ENCODE data around the gene ADCY3. TPM values are rescaled to one million over a fixed set of nuclear protein-coding genes. Genes with fewer than 3 reads are reported as not detected.
A peak's percentile ranks its signal among the peaks of the same experiment; 100 is the strongest.

ADCY3 gene
- total RNA-seq, 6 experiments from 2014 or later, result 54.4 to 80.7 (median 72.0) TPM

- Mint-ChIP-seq H3K4me1 (ENCODE audit: low read depth) (peaks cover 9% of the 10 kb centered on the region), H3K27ac (no peak overlapping the region), H3K27me3 (ENCODE audit: insufficient read depth) (peaks cover 9% of the 10 kb centered on the region; the same call in 1 of the 2 replicates), H3K4me3 (no peak overlapping the region), H3K9me3 (no peaks in the 10 kb centered on the region), H3K36me3 (ENCODE audit: low read depth) (no peaks in the 10 kb centered on the region)
- no peak for TF ChIP-seq CTCF (IDR thresholded peaks at IDR 0.05)
- DNase-seq, result no peak
Observed at GRCh38 chr2:24935145-24935544, 15.1 kb upstream of the ADCY3 start.

DNA sequence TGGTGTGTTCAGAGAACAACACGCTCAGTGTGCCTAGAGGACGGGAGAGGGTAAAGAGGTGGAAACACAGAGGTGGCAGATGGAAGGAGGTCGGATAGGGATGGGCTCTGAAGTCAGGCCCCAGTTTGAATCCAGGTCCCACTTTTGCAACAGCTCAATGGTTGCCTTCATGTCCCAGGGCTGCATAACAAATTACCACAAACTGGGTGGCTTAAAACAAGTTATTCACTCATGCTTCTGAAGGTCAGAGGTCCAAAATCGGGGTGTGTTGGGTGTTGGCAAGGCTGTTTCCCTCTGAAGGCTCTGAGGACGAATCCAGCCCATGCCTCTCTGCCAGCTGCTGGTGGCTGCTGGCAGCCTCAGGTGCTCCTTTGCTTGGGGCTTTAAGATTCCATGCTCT lies 12.7 kb upstream of the ADCY3 start:
- H3K36me3 Mint-ChIP-seq (ENCODE audit: low read depth), result no peaks in the 10 kb centered on the region
- peaks cover 7% of the 10 kb centered on the region for H3K27me3 Mint-ChIP-seq (ENCODE audit: insufficient read depth)
- DNase-seq, result no peak
- H3K27ac Mint-ChIP-seq, result no peak overlapping the region
- no peaks in the 10 kb centered on the region for H3K9me3 Mint-ChIP-seq
- H3K4me3 Mint-ChIP-seq, result no peak overlapping the region
- TF ChIP-seq CTCF (IDR thresholded peaks at IDR 0.05), result no peak
- H3K4me1 Mint-ChIP-seq (ENCODE audit: low read depth), result peaks cover 9% of the 10 kb centered on the region

- peak; percentile 53 for DNase-seq
- no peaks in the 10 kb centered on the region for H3K9me3 Mint-ChIP-seq
- peaks cover 17% of the 10 kb centered on the region for H3K4me1 Mint-ChIP-seq (ENCODE audit: low read depth)
- H3K4me3 Mint-ChIP-seq, result no peak overlapping the region; the same call in 1 of the 2 replicates
- H3K27ac Mint-ChIP-seq, result no peak overlapping the region
- no peak for TF ChIP-seq CTCF (IDR thresholded peaks at IDR 0.05)
- no peaks in the 10 kb centered on the region for H3K36me3 Mint-ChIP-seq (ENCODE audit: low read depth)
- H3K27me3 Mint-ChIP-seq (ENCODE audit: insufficient read depth), result peaks cover 9% of the 10 kb centered on the region
Observed at GRCh38 chr2:24930768-24931167, 10.7 kb upstream of the ADCY3 start.

- no peak for DNase-seq
- Mint-ChIP-seq H3K27ac (no peak overlapping the region), H3K9me3 (no peaks in the 10 kb centered on the region), H3K36me3 (ENCODE audit: low read depth) (no peaks in the 10 kb centered on the region), H3K4me1 (ENCODE audit: low read depth) (peaks cover 17% of the 10 kb centered on the region), H3K27me3 (ENCODE audit: insufficient read depth) (peaks cover 7% of the 10 kb centered on the region), H3K4me3 (no peak overlapping the region)
- TF ChIP-seq CTCF (IDR thresholded peaks at IDR 0.05), result peak; percentile 18; the same call in 1 of the 2 replicates
Observed at GRCh38 chr2:24929230-24929629, 9.2 kb upstream of the ADCY3 start.

DNA sequence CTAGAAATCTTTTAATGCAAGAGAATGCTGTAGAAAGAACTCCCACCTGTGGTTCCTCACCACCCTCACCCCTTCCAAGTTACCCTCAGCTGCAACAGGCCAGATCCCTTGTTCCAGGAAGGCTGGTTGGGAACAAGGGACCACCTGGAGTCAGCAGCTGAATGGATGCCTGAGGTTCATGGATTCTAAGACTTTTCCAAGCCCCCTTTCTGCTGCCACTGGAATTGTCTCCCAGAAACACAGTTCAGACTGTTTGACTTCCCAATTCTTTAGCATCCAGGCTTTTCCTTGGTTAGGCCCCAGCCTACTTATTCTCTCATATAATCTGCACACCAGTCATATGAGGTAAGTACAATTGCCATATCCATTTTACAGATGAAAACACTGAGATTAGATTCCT lies 8.0 kb upstream of the ADCY3 start:
- Mint-ChIP-seq H3K27ac (no peak overlapping the region), H3K9me3 (no peaks in the 10 kb centered on the region), H3K36me3 (ENCODE audit: low read depth) (no peaks in the 10 kb centered on the region), H3K4me1 (ENCODE audit: low read depth) (peaks cover 17% of the 10 kb centered on the region), H3K4me3 (no peak overlapping the region), H3K27me3 (ENCODE audit: insufficient read depth) (peaks cover 7% of the 10 kb centered on the region)
- TF ChIP-seq CTCF (IDR thresholded peaks at IDR 0.05), result no peak
- no peak for DNase-seq

Measured in HFFc6 (cell line).